AG08395 (cell line): ENCODE measurements around the gene EPHB2.

Experiments
- DNase-seq: peaks from one replicate; pipeline ENCODE4 v3.0.0; 2012; ENCODE audit warnings: mixed read lengths, low spot score

The EPHB2 gene

GRCh38 chr1:22751124-22751531, 40.5 kb downstream of the EPHB2 start:
- DNase-seq, result no peak

GRCh38 chr1:22752339-22752738, 41.7 kb downstream of the EPHB2 start:
- no peak for DNase-seq

GRCh38 chr1:22753481-22753971, 42.9 kb downstream of the EPHB2 start:
- DNase-seq, result peak; percentile 86

- DNase-seq, result no peak
Observed at GRCh38 chr1:22754106-22754768, 43.6 kb downstream of the EPHB2 start.

- DNase-seq, result no peak
Observed at GRCh38 chr1:22754824-22755223, 44.2 kb downstream of the EPHB2 start.

GRCh38 chr1:22755641-22756040, 45.0 kb downstream of the EPHB2 start:
- no peak for DNase-seq

GRCh38 chr1:22756125-22756735, 45.6 kb downstream of the EPHB2 start:
- DNase-seq, result no peak

GRCh38 chr1:22760455-22760854, 49.8 kb downstream of the EPHB2 start:
- DNase-seq, result peak; percentile 84

- no peak for DNase-seq
Observed at GRCh38 chr1:22761101-22761500, 50.5 kb downstream of the EPHB2 start.

- DNase-seq, result no peak
Observed at GRCh38 chr1:22761821-22762220, 51.2 kb downstream of the EPHB2 start.

GRCh38 chr1:22763487-22764200, 53.0 kb downstream of the EPHB2 start:
- no peak for DNase-seq

- no peak for DNase-seq
Observed at GRCh38 chr1:22767852-22768251, 57.2 kb downstream of the EPHB2 start.

GRCh38 chr1:22769932-22770331, 59.3 kb downstream of the EPHB2 start:
- DNase-seq, result no peak

GRCh38 chr1:22772014-22772413, 61.4 kb downstream of the EPHB2 start:
- no peak for DNase-seq

GRCh38 chr1:22773981-22774832, 63.6 kb downstream of the EPHB2 start:
- peak; percentile 84 for DNase-seq

GRCh38 chr1:22774833-22775182, 64.2 kb downstream of the EPHB2 start:
- DNase-seq, result no peak

GRCh38 chr1:22775478-22775877, 64.8 kb downstream of the EPHB2 start:
- DNase-seq, result no peak

- DNase-seq, result no peak
Observed at GRCh38 chr1:22776035-22776613, 65.5 kb downstream of the EPHB2 start.

- DNase-seq, result no peak
Observed at GRCh38 chr1:22777388-22778057, 66.9 kb downstream of the EPHB2 start.

GRCh38 chr1:22778408-22778807, 67.8 kb downstream of the EPHB2 start:
- no peak for DNase-seq

- DNase-seq, result no peak
Observed at GRCh38 chr1:22778862-22779520, 68.4 kb downstream of the EPHB2 start.
